GM18499 (cell line): Measurements from ENCODE around the gene DDN.

Experiments used
- ATAC-seq: cut with Tn5 transposase; IDR thresholded peaks from one replicate; pipeline ENCODE4 v1.9.1; 2021; ENCODE audit warnings: moderate number of reproducible peaks; ENCODE audit not compliant: insufficient read depth, unreplicated experiment

Gene DDN

GRCh38 chr12:49032276-49032675, 33.1 kb upstream of the DDN start:
- no peak for ATAC-seq

GRCh38 chr12:49031573-49032161, 32.5 kb upstream of the DDN start:
- ATAC-seq: no peak

- no peak for ATAC-seq
These were observed 31.8 kb upstream of the DDN start for GRCh38 chr12:49030714-49031572.

- no peak for ATAC-seq
These were observed 30.9 kb upstream of the DDN start for GRCh38 chr12:49030119-49030518.

GRCh38 chr12:49028666-49029275, 29.6 kb upstream of the DDN start:
- ATAC-seq: no peak

GRCh38 chr12:49027846-49028555, 28.8 kb upstream of the DDN start:
- ATAC-seq: no peak

GRCh38 chr12:49026678-49027480, 27.7 kb upstream of the DDN start:
- no peak for ATAC-seq

- no peak for ATAC-seq
These were observed 26.9 kb upstream of the DDN start for GRCh38 chr12:49026101-49026500.

- no peak for ATAC-seq
These were observed 26.3 kb upstream of the DDN start for GRCh38 chr12:49025463-49025862.

- ATAC-seq: no peak
These were observed 25.4 kb upstream of the DDN start for GRCh38 chr12:49024543-49024942.

GRCh38 chr12:49023812-49024211, 24.6 kb upstream of the DDN start:
- no peak for ATAC-seq

GRCh38 chr12:49022558-49023178, 23.5 kb upstream of the DDN start:
- ATAC-seq: no peak

- ATAC-seq: no peak
These were observed 22.2 kb upstream of the DDN start for GRCh38 chr12:49021292-49021915.

- no peak for ATAC-seq
These were observed 21.3 kb upstream of the DDN start for GRCh38 chr12:49020441-49020840.

- ATAC-seq: no peak
These were observed 20.5 kb upstream of the DDN start for GRCh38 chr12:49019443-49020324.

GRCh38 chr12:49019120-49019430, 19.9 kb upstream of the DDN start:
- peak; percentile 27 for ATAC-seq

GRCh38 chr12:49018261-49019119, 19.3 kb upstream of the DDN start, which contains the start of gene PRKAG1:
PRKAG1 (minus strand) TSS chr12:49018776; CDS start chr12:49018740, 36 bp downstream.
- peak; percentile 71 for ATAC-seq
